ENCODE measurements around the gene IL1RN.

- no peak for TF ChIP-seq CBX5 (IDR thresholded peaks at IDR 0.05; ENCODE audit: low read depth)
- no peak for TF ChIP-seq POLR2A (IDR thresholded peaks at IDR 0.05; ENCODE audit: low read depth, low read length)
- TF ChIP-seq EZH2 (IDR thresholded peaks at IDR 0.05; ENCODE audit: borderline replicate concordance, control insufficient read depth, low read depth, low read length): no peak
- TF ChIP-seq, protein P1, sequence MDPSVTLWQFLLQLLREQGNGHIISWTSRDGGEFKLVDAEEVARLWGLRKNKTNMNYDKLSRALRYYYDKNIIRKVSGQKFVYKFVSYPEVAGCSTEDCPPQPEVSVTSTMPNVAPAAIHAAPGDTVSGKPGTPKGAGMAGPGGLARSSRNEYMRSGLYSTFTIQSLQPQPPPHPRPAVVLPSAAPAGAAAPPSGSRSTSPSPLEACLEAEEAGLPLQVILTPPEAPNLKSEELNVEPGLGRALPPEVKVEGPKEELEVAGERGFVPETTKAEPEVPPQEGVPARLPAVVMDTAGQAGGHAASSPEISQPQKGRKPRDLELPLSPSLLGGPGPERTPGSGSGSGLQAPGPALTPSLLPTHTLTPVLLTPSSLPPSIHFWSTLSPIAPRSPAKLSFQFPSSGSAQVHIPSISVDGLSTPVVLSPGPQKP (IDR thresholded peaks at IDR 0.05; ENCODE audit: low read depth, low read length): no peak
- no peak for TF ChIP-seq SIN3A (IDR thresholded peaks at IDR 0.05; ENCODE audit: low read depth, low read length)
- no peak for TF ChIP-seq POLR2AphosphoS5 (IDR thresholded peaks at IDR 0.05; ENCODE audit: low read length)
- TF ChIP-seq, protein P2, sequence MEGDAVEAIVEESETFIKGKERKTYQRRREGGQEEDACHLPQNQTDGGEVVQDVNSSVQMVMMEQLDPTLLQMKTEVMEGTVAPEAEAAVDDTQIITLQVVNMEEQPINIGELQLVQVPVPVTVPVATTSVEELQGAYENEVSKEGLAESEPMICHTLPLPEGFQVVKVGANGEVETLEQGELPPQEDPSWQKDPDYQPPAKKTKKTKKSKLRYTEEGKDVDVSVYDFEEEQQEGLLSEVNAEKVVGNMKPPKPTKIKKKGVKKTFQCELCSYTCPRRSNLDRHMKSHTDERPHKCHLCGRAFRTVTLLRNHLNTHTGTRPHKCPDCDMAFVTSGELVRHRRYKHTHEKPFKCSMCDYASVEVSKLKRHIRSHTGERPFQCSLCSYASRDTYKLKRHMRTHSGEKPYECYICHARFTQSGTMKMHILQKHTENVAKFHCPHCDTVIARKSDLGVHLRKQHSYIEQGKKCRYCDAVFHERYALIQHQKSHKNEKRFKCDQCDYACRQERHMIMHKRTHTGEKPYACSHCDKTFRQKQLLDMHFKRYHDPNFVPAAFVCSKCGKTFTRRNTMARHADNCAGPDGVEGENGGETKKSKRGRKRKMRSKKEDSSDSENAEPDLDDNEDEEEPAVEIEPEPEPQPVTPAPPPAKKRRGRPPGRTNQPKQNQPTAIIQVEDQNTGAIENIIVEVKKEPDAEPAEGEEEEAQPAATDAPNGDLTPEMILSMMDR (IDR thresholded peaks at IDR 0.05 in 2 of 3, conservative IDR thresholded peaks at IDR 0.05 in 1 of 3; ENCODE audit: control insufficient read depth in 2 of 3, extremely low read depth in 1 of 3, insufficient read depth in 1 of 3, low read depth in 3 of 3, low read length in 3 of 3): no peak
- TF ChIP-seq GABPA (IDR thresholded peaks at IDR 0.05; ENCODE audit: low read depth): no peak
- TF ChIP-seq HDAC2 (IDR thresholded peaks at IDR 0.05): no peak
- no peak for TF ChIP-seq BRCA1 (IDR thresholded peaks at IDR 0.05; ENCODE audit: low read depth, low read length)
- no peak for TF ChIP-seq PBX3 (IDR thresholded peaks at IDR 0.05; ENCODE audit: insufficient replicate concordance, low read depth, low read length)
- no peak for TF ChIP-seq CHD2 (IDR thresholded peaks at IDR 0.05; ENCODE audit: borderline replicate concordance, low read depth, low read length)
- no peak for TF ChIP-seq USF2 (IDR thresholded peaks at IDR 0.05; ENCODE audit: borderline replicate concordance, low read depth, low read length)
- no peak for TF ChIP-seq CREB1 (IDR thresholded peaks at IDR 0.05; ENCODE audit: low read depth)
Observed at GRCh38 chr2:113123726-113124125, 3.7 kb upstream of the IL1RN start.

Measured in GM12878 (cell line).